Chondrocyte (in vitro differentiated cells): Measurements from ENCODE around the gene BSCL2. TPM values are rescaled to one million over a fixed set of nuclear protein-coding genes. Genes with fewer than 3 reads are reported as not detected.
"Not testable (repeated sequence)": the region's sequence is repeated elsewhere in the genome, so short reads cannot be mapped to it uniquely, and the experiment has no call there.

ENCODE experiments used
- DNase-seq: peaks from one replicate; pipeline ENCODE4 v3.0.0; 2021; ENCODE audit warnings: mixed read lengths, low spot score
- H3K27ac Mint-ChIP-seq: one replicate; pipeline ENCODE4 v1.8.0; 2021; ENCODE audit warnings: mild to moderate bottlenecking, moderate library complexity, mixed read lengths; ENCODE audit not compliant: unreplicated experiment
- H3K27me3 Mint-ChIP-seq: 2 replicates; pipeline ENCODE4 v1.8.0; 2021; ENCODE audit warnings: low read depth, mixed read lengths
- H3K36me3 Mint-ChIP-seq: 2 replicates; pipeline ENCODE4 v1.8.0; 2021; ENCODE audit warnings: low read depth, mixed read lengths
- H3K4me1 Mint-ChIP-seq: 2 replicates; pipeline ENCODE4 v1.8.0; 2021; ENCODE audit warnings: low read depth, mild to moderate bottlenecking, mixed read lengths
- H3K4me3 Mint-ChIP-seq: one replicate; pipeline ENCODE4 v1.8.0; 2021; ENCODE audit warnings: mild to moderate bottlenecking, moderate library complexity, mixed read lengths; ENCODE audit not compliant: unreplicated experiment
- H3K9me3 Mint-ChIP-seq: 2 replicates; pipeline ENCODE4 v1.8.0; 2021; ENCODE audit warnings: low read depth, mixed read lengths
- CTCF ChIP-seq: fragments of 200-600 bp; sonication (generic); IDR thresholded peaks from 2 replicates; pipeline ENCODE4 v1.5.0; 2021; ENCODE audit warnings: antibody characterized with exemption, mild to moderate bottlenecking, moderate library complexity
- total RNA-seq: library from RNA; stranded (reverse); gene quantifications from 3 replicates; pipeline ENCODE4 v1.2.1, GENCODE V29; 2021

Gene BSCL2
- total RNA-seq, 1 donor from 2014 or later: 43.2 TPM

- peaks cover 12% of the 10 kb centered on the region for H3K4me1 Mint-ChIP-seq
- H3K4me3 Mint-ChIP-seq: no peak overlapping the region
- no peak for TF ChIP-seq CTCF
- DNase-seq: no peak
- H3K27me3 Mint-ChIP-seq: no peaks in the 10 kb centered on the region
- H3K27ac Mint-ChIP-seq: no peak overlapping the region
- no peaks in the 10 kb centered on the region for H3K9me3 Mint-ChIP-seq
- no peaks in the 10 kb centered on the region for H3K36me3 Mint-ChIP-seq
Observed at GRCh38 chr11:62656796-62657429, 50.3 kb downstream of the BSCL2 start.

GRCh38 chr11:62654297-62654696 lies 52.9 kb downstream of the BSCL2 start:
- no peak for TF ChIP-seq CTCF

GRCh38 chr11:62652161-62653006 lies 54.8 kb downstream of the BSCL2 start:
- no peak for DNase-seq
- TF ChIP-seq CTCF: no peak
- Mint-ChIP-seq H3K4me1 (peaks cover 16% of the 10 kb centered on the region), H3K27ac (peak overlapping the region; percentile 92), H3K9me3 (no peaks in the 10 kb centered on the region), H3K4me3 (peak overlapping the region; percentile 87), H3K36me3 (peaks cover 3% of the 10 kb centered on the region), H3K27me3 (no peaks in the 10 kb centered on the region)

More at GRCh38 chr11:62654297-62654696, 52.9 kb downstream of the BSCL2 start:
- no peaks in the 10 kb centered on the region for H3K27me3 Mint-ChIP-seq
- H3K27ac Mint-ChIP-seq: peak overlapping the region; percentile 22
- H3K36me3 Mint-ChIP-seq: peaks cover 3% of the 10 kb centered on the region
- no peak overlapping the region for H3K4me3 Mint-ChIP-seq
- DNase-seq: no peak
- peaks cover 16% of the 10 kb centered on the region for H3K4me1 Mint-ChIP-seq
- no peaks in the 10 kb centered on the region for H3K9me3 Mint-ChIP-seq

GRCh38 chr11:62650283-62650682 lies 56.9 kb downstream of the BSCL2 start:
- H3K9me3 Mint-ChIP-seq, H3K27ac Mint-ChIP-seq, H3K27me3 Mint-ChIP-seq, H3K4me3 Mint-ChIP-seq, DNase-seq, H3K36me3 Mint-ChIP-seq: not testable (repeated sequence)
- peaks cover 26% of the 10 kb centered on the region for H3K4me1 Mint-ChIP-seq

- no peak overlapping the region for H3K27ac Mint-ChIP-seq
- H3K4me3 Mint-ChIP-seq: no peak overlapping the region
- H3K9me3 Mint-ChIP-seq: no peaks in the 10 kb centered on the region
- H3K27me3 Mint-ChIP-seq: no peaks in the 10 kb centered on the region
- H3K4me1 Mint-ChIP-seq: peaks cover 32% of the 10 kb centered on the region
- TF ChIP-seq CTCF: no peak
- DNase-seq: no peak
- H3K36me3 Mint-ChIP-seq: peaks cover 5% of the 10 kb centered on the region
Observed at GRCh38 chr11:62649486-62649885, 57.7 kb downstream of the BSCL2 start.
